DMS 273 (cell line): ENCODE measurements around the gene SELENOP.
A peak's percentile ranks its signal among the peaks of the same experiment; 100 is the strongest.

ENCODE experiments used
- DNase-seq: peaks from one replicate; lab custom pipeline; 2025; ENCODE audit not compliant: unreplicated experiment; lab: John Stamatoyannopoulos, UW

The SELENOP gene

GRCh38 chr5:42798284-42799240 lies 13.1 kb downstream of the SELENOP start:
- no peak for DNase-seq

GRCh38 chr5:42791151-42791550 lies 20.5 kb downstream of the SELENOP start:
- DNase-seq = no peak

- no peak for DNase-seq
These were observed 23.8 kb downstream of the SELENOP start for GRCh38 chr5:42787845-42788244.

GRCh38 chr5:42787073-42787472 lies 24.6 kb downstream of the SELENOP start:
- no peak for DNase-seq

GRCh38 chr5:42785756-42786155 lies 25.9 kb downstream of the SELENOP start:
- DNase-seq = no peak

- DNase-seq = no peak
These were observed 27.6 kb downstream of the SELENOP start for GRCh38 chr5:42784132-42784531.

- DNase-seq = no peak
These were observed 30.1 kb downstream of the SELENOP start for GRCh38 chr5:42781584-42781983.

- DNase-seq = no peak
These were observed 32.6 kb downstream of the SELENOP start for GRCh38 chr5:42779083-42779482.

GRCh38 chr5:42772265-42772993 lies 39.3 kb downstream of the SELENOP start:
- DNase-seq = no peak

- DNase-seq = no peak
These were observed 41.7 kb downstream of the SELENOP start for GRCh38 chr5:42770003-42770402.

- DNase-seq = no peak
These were observed 43.6 kb downstream of the SELENOP start for GRCh38 chr5:42768106-42768504.

- DNase-seq = peak; percentile 46
These were observed 44.1 kb downstream of the SELENOP start for GRCh38 chr5:42767491-42768105.

GRCh38 chr5:42761791-42762190 lies 49.9 kb downstream of the SELENOP start:
- no peak for DNase-seq

- DNase-seq = no peak
These were observed 51.3 kb downstream of the SELENOP start for GRCh38 chr5:42760426-42760825.

GRCh38 chr5:42759456-42759855 lies 52.2 kb downstream of the SELENOP start:
- DNase-seq = no peak

- no peak for DNase-seq
These were observed 54.8 kb downstream of the SELENOP start, which contains the start of gene CCDC152 for GRCh38 chr5:42756606-42757601. Gene CCDC152 (plus strand): TSS chr5:42756818. CDS start chr5:42759122, 2,304 bp downstream.

GRCh38 chr5:42753099-42753498 lies 58.6 kb downstream of the SELENOP start:
- DNase-seq = no peak

GRCh38 chr5:42751044-42751443 lies 60.6 kb downstream of the SELENOP start:
- no peak for DNase-seq

- no peak for DNase-seq
These were observed 61.2 kb downstream of the SELENOP start for GRCh38 chr5:42750507-42750906.
